Liver (tissue), 9 donors: ENCODE data around the gene FXYD7. TPM values are rescaled to one million over a fixed set of nuclear protein-coding genes. Genes with fewer than 3 reads are reported as not detected.

ENCODE experiments used
- DNase-seq: peaks from one replicate; pipeline ENCODE4 v3.0.0-alpha.2; 2017; ENCODE audit warnings: low spot score
- H3K27ac ChIP-seq, 2 donors: one replicate each; pipeline ENCODE4 v1.7.0; 2013; ENCODE audit warnings: inconsistent platforms in 2 of 2, low read length in 2 of 2, control low read depth in 1 of 2, low read depth in 1 of 2, mild to moderate bottlenecking in 1 of 2
- H3K27me3 ChIP-seq, 4 donors: one replicate each; pipeline versions ENCODE4 v1.6.1 to v1.7.0; 2013; ENCODE audit warnings: low read length in 3 of 4, inconsistent platforms in 1 of 4, mild to moderate bottlenecking in 1 of 4, moderate library complexity in 1 of 4; ENCODE audit not compliant: control insufficient read depth in 4 of 4, insufficient read depth in 4 of 4
- H3K36me3 ChIP-seq, 4 donors: one replicate each; pipeline versions ENCODE4 v1.6.1 to v1.7.0; 2013; ENCODE audit warnings: low read length in 3 of 4, mild to moderate bottlenecking in 3 of 4, low read depth in 1 of 4, moderate library complexity in 1 of 4; ENCODE audit not compliant: control insufficient read depth in 4 of 4, insufficient read depth in 3 of 4
- H3K4me1 ChIP-seq, 4 donors: one replicate each; pipeline versions ENCODE4 v1.6.1 to v1.7.0; 2013; ENCODE audit warnings: low read length in 3 of 4, mild to moderate bottlenecking in 3 of 4, moderate library complexity in 1 of 4; ENCODE audit not compliant: control insufficient read depth in 4 of 4, insufficient read depth in 4 of 4
- H3K4me3 ChIP-seq, 3 donors: one replicate each; pipeline versions ENCODE4 v1.6.1 to v1.7.0; 2013; ENCODE audit warnings: low read length in 3 of 3, control low read depth in 1 of 3, low read depth in 1 of 3, mild to moderate bottlenecking in 1 of 3
- H3K9ac ChIP-seq, 2 donors: one replicate each; pipeline ENCODE4 v1.7.0; 2013; ENCODE audit warnings: low read length in 2 of 2, mild to moderate bottlenecking in 2 of 2, moderate library complexity in 2 of 2, control low read depth in 1 of 2, low read depth in 1 of 2
- H3K9me3 ChIP-seq, 4 donors: one replicate each; pipeline versions ENCODE4 v1.6.1 to v1.7.0; 2013; ENCODE audit warnings: low read length in 3 of 4; ENCODE audit not compliant: control insufficient read depth in 4 of 4
- ATF3 ChIP-seq: IDR thresholded peaks from 2 replicates; pipeline ENCODE4 v1.6.1; 2016; ENCODE audit warnings: antibody characterized with exemption
- CTCF ChIP-seq: fragments of 150-350 bp; IDR thresholded peaks from 2 replicates; pipeline ENCODE4 v1.5.1; 2017; ENCODE audit warnings: improper control_type of control experiment, low read depth, low read length; ENCODE audit not compliant: missing input control
- EGR1 ChIP-seq, 2 donors: IDR thresholded peaks; 2 replicates each; pipeline ENCODE4 v1.6.1; 2016 to 2018; ENCODE audit warnings: antibody characterized with exemption in 2 of 2, low read depth in 2 of 2
- FOXA1 ChIP-seq: IDR thresholded peaks from 2 replicates; pipeline ENCODE4 v1.6.1; 2016; ENCODE audit warnings: antibody characterized with exemption
- FOXA2 ChIP-seq: IDR thresholded peaks from 2 replicates; pipeline ENCODE4 v1.6.1; 2016; ENCODE audit warnings: antibody characterized with exemption
- GABPA ChIP-seq, 2 donors: IDR thresholded peaks in 1 of 2; conservative IDR thresholded peaks in 1 of 2; 2 replicates each; pipeline ENCODE4 v1.6.1; 2016; ENCODE audit warnings: antibody characterized with exemption in 2 of 2, mild to moderate bottlenecking in 1 of 2, moderate library complexity in 1 of 2
- HNF4A ChIP-seq, 2 donors: conservative IDR thresholded peaks; 2 replicates each; pipeline ENCODE4 v1.6.1; 2016; ENCODE audit warnings: antibody characterized with exemption in 2 of 2, mild to moderate bottlenecking in 2 of 2
- HNF4G ChIP-seq: IDR thresholded peaks from 2 replicates; pipeline ENCODE4 v1.6.1; 2016; ENCODE audit warnings: antibody characterized with exemption
- JUND ChIP-seq, 2 donors: IDR thresholded peaks; 2 replicates each; pipeline ENCODE4 v1.6.1; 2016; ENCODE audit warnings: antibody characterized with exemption in 2 of 2
- NR2F2 ChIP-seq: IDR thresholded peaks from 2 replicates; pipeline ENCODE4 v1.6.1; 2016; ENCODE audit warnings: antibody characterized with exemption
- RAD21 ChIP-seq, 2 donors: IDR thresholded peaks; 2 replicates each; pipeline ENCODE4 v1.6.1; 2016; ENCODE audit warnings: antibody characterized with exemption in 2 of 2, mild to moderate bottlenecking in 2 of 2
- REST ChIP-seq: IDR thresholded peaks from 2 replicates; pipeline ENCODE4 v1.6.1; 2016; ENCODE audit warnings: antibody characterized with exemption, mild to moderate bottlenecking
- RXRA ChIP-seq, 2 donors: IDR thresholded peaks; 2 replicates each; pipeline ENCODE4 v1.6.1; 2017 to 2018; ENCODE audit warnings: antibody characterized with exemption in 2 of 2, mild to moderate bottlenecking in 1 of 2
- SP1 ChIP-seq: IDR thresholded peaks from 2 replicates; pipeline ENCODE4 v1.6.1; 2018; ENCODE audit warnings: antibody characterized with exemption, mild to moderate bottlenecking
- TAF1 ChIP-seq: conservative IDR thresholded peaks from 2 replicates; pipeline ENCODE4 v1.6.1; 2016; ENCODE audit warnings: antibody characterized with exemption, mild to moderate bottlenecking
- YY1 ChIP-seq: IDR thresholded peaks from 2 replicates; pipeline ENCODE4 v1.6.1; 2016; ENCODE audit warnings: antibody characterized with exemption, mild to moderate bottlenecking
- WGBS: extraction: QIAGEN DNeasy Blood & Tissue Kit; methylation state at CpG from one replicate; pipeline ENCODE4 v1.1.7; 2013; 5-methylcytosine and 5-hydroxymethylcytosine counted together
- polyA plus RNA-seq, 2 donors: library from polyadenylated mRNA; stranded (reverse) in 1 of 2; unstranded in 1 of 2; fragments of 200-250 nt in 1 of 2; fragments of >200 nt in 1 of 2; fragmentation: Nextera tagmentation in 1 of 2; extraction: Ambion mirVana in 1 of 2; gene quantifications; one replicate each; pipeline versions ENCODE4 v1.2.1 to v1.2.3, GENCODE V29; 2013 to 2015
- total RNA-seq, 2 donors: library from RNA; depleted of rRNA; stranded (reverse); fragments of >200 nt; gene quantifications; one replicate each; pipeline ENCODE4 v1.2.3, GENCODE V29; 2014
- TF ChIP-seq, protein P1 (sequence below): IDR thresholded peaks from 2 replicates; pipeline ENCODE4 v1.6.1; 2016; ENCODE audit warnings: antibody characterized with exemption
- TF ChIP-seq, protein P2 (sequence below): IDR thresholded peaks from 2 replicates; pipeline ENCODE4 v1.6.1; 2016; ENCODE audit warnings: antibody characterized with exemption
- donor health status: healthy.
- donor health status: healthy.
- donor health status: healthy.
- donor health status: healthy.
- donor health status: healthy.

FXYD7 gene
- total and polyA plus RNA-seq, 4 donors, result 0.08 to 0.09 TPM; not detected in 2

GRCh38 chr19:35170359-35171061 is 27.5 kb downstream of the FXYD7 start:
- TF ChIP-seq HNF4A (conservative IDR thresholded peaks at IDR 0.05) (peak; percentile 87 to 88), YY1 (peak; percentile 34), RAD21 (IDR thresholded peaks at IDR 0.05) (peak; percentile 32 to 42), JUND (IDR thresholded peaks at IDR 0.05) (peak in 1 of 2 donors; percentile 66), SP1 (peak; percentile 52), ATF3 (no peak), EGR1 (IDR thresholded peaks at IDR 0.05; ENCODE audit: low read depth in 2 of 2) (no peak), GABPA (IDR thresholded peaks at IDR 0.05 in 1 of 2, conservative IDR thresholded peaks at IDR 0.05 in 1 of 2) (peak in 1 of 2 donors; percentile 60), TAF1 (no peak), HNF4G (peak; percentile 34), RXRA (IDR thresholded peaks at IDR 0.05) (peak; percentile 74 to 87), CTCF (no peak)
- TF ChIP-seq, protein P1, sequence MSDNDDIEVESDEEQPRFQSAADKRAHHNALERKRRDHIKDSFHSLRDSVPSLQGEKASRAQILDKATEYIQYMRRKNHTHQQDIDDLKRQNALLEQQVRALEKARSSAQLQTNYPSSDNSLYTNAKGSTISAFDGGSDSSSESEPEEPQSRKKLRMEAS, result no peak
- peaks cover 0 to 5% (median 3%) of the 10 kb centered on the region in 4 donors for H3K36me3 ChIP-seq
- H3K27ac ChIP-seq, result peak overlapping the region; percentile 78 to 89
- peaks cover 0 to 4% (median under 1%) of the 10 kb centered on the region in 4 donors for H3K9me3 ChIP-seq
- 48% methylated on average over 7 of the region's 7 CpGs for WGBS
- no peak overlapping the region for H3K9ac ChIP-seq
- peaks cover 8 to 23% (median 16%) of the 10 kb centered on the region in 4 donors for H3K4me1 ChIP-seq
- no peak for DNase-seq
- no peaks in the 10 kb centered on the region for H3K27me3 ChIP-seq
- no peak overlapping the region for H3K4me3 ChIP-seq

DNA sequence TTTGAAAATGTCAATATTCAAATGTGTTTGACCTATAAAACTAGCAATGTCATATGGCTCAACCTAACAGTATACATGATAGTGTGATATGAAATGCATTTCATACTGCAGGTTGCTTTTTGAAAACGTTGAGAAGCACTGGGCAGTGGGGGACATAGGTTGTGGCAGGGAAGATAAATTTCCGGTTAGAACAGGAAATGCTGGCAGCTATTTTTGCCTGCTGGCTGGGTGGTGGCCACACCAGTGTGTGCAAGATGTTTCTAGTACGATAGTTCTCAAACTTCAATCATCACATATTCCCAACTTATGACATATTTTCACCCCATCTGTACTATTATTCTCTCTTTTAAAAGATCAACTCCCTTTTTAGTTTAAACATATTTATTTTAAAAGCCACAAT is 28.7 kb downstream of the FXYD7 start:
- no peak for TF ChIP-seq FOXA1
- no peak for TF ChIP-seq EGR1 (IDR thresholded peaks at IDR 0.05; ENCODE audit: low read depth in 2 of 2)
- no peak for TF ChIP-seq HNF4G
- no peak for TF ChIP-seq RXRA (IDR thresholded peaks at IDR 0.05)
- TF ChIP-seq ATF3, result no peak
- no peak for TF ChIP-seq NR2F2
- TF ChIP-seq YY1, result no peak
- no peak for TF ChIP-seq TAF1
- no peak for TF ChIP-seq HNF4A (conservative IDR thresholded peaks at IDR 0.05)
- Histone ChIP-seq H3K27me3 (no peaks in the 10 kb centered on the region), H3K36me3 (no peaks in the 10 kb centered on the region), H3K27ac (no peak overlapping the region), H3K9me3 (no peaks in the 10 kb centered on the region), H3K9ac (no peak overlapping the region), H3K4me3 (no peak overlapping the region), H3K4me1 (peaks cover 8 to 23% (median 16%) of the 10 kb centered on the region in 4 donors)
- WGBS, result 30% methylated on average over 3 of the region's 3 CpGs
- no peak for DNase-seq

DNA sequence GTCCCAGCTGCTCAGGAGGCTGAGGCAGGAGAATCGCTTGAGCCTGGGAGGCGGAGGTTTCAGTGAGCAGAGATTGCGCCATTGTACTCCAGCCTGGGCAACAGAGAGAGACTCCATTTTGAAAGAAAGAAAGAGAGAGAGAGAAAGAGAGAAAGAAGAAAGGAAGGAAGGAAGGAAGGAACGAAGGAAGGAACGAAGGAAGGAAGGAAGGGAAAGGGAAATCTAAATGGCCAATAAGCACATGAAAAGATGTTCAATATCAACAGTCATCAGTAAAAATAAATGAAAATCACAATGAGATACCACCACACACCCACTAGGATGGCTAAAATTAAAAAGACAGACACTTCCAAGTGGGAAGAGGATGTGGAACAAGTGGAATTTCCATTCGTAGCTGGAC is 31.2 kb downstream of the FXYD7 start:
- no peaks in the 10 kb centered on the region for H3K9me3 ChIP-seq
- no peak for TF ChIP-seq HNF4G
- TF ChIP-seq NR2F2, result no peak
- TF ChIP-seq, protein P1, result no peak
- TF ChIP-seq JUND (IDR thresholded peaks at IDR 0.05), result no peak
- no peak for TF ChIP-seq EGR1 (IDR thresholded peaks at IDR 0.05; ENCODE audit: low read depth in 2 of 2)
- no peak for TF ChIP-seq RXRA (IDR thresholded peaks at IDR 0.05)
- TF ChIP-seq REST, result no peak
- TF ChIP-seq, protein P2, sequence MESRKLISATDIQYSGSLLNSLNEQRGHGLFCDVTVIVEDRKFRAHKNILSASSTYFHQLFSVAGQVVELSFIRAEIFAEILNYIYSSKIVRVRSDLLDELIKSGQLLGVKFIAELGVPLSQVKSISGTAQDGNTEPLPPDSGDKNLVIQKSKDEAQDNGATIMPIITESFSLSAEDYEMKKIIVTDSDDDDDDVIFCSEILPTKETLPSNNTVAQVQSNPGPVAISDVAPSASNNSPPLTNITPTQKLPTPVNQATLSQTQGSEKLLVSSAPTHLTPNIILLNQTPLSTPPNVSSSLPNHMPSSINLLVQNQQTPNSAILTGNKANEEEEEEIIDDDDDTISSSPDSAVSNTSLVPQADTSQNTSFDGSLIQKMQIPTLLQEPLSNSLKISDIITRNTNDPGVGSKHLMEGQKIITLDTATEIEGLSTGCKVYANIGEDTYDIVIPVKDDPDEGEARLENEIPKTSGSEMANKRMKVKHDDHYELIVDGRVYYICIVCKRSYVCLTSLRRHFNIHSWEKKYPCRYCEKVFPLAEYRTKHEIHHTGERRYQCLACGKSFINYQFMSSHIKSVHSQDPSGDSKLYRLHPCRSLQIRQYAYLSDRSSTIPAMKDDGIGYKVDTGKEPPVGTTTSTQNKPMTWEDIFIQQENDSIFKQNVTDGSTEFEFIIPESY, result no peak
- no peak for TF ChIP-seq RAD21 (IDR thresholded peaks at IDR 0.05)
- TF ChIP-seq FOXA2, result no peak
- no peak for TF ChIP-seq SP1
- no peak for TF ChIP-seq GABPA (IDR thresholded peaks at IDR 0.05 in 1 of 2, conservative IDR thresholded peaks at IDR 0.05 in 1 of 2)
- no peak for TF ChIP-seq FOXA1
- peaks cover 8 to 20% (median 14%) of the 10 kb centered on the region in 4 donors for H3K4me1 ChIP-seq
- no peak overlapping the region for H3K9ac ChIP-seq
- no peak overlapping the region for H3K4me3 ChIP-seq
- no peaks in the 10 kb centered on the region for H3K27me3 ChIP-seq
- no peak for DNase-seq
- WGBS, result 94% methylated on average over 6 of the region's 6 CpGs
- H3K27ac ChIP-seq, result no peak overlapping the region
- H3K36me3 ChIP-seq, result no peaks in the 10 kb centered on the region
